OCI-LY7 (cell line): ENCODE data around the gene PRKG1.

ENCODE experiments used
- CTCF ChIP-seq: fragments of 200-600 bp; sonication (generic); conservative IDR thresholded peaks from 2 replicates; pipeline ENCODE4 v1.5.1; 2014; ENCODE audit warnings: mild to moderate bottlenecking, antibody characterized with exemption, low read length, moderate library complexity, mixed read lengths
- EZH2phosphoT487 ChIP-seq: fragments of 200-600 bp; sonication (generic); IDR thresholded peaks from 2 replicates; pipeline ENCODE4 v1.6.1; 2018; ENCODE audit warnings: low read depth, borderline replicate concordance, mild to moderate bottlenecking, mixed run types, antibody characterized with exemption, low read length, moderate library complexity, mixed read lengths

- TF ChIP-seq CTCF (no peak), EZH2phosphoT487 (no peak)
These were observed 952.9 kb downstream of the PRKG1 start for GRCh38 chr10:52027055-52027705.
